Left forelimb (tissue), 1 donor: ENCODE results near the gene PDAP1.
"Not testable (repeated sequence)": the region's sequence is repeated elsewhere in the genome, so short reads cannot be mapped to it uniquely, and the experiment has no call there.

Source experiments
- DNase-seq: peaks from one replicate; pipeline ENCODE4 v3.0.0-alpha.2; 2018; ENCODE audit warnings: low spot score

PDAP1 gene

GRCh38 chr7:99424932-99425730 is 16.7 kb upstream of the PDAP1 start:
- no peak for DNase-seq

GRCh38 chr7:99422625-99423024 is 14.2 kb upstream of the PDAP1 start:
- DNase-seq = no peak

GRCh38 chr7:99422186-99422585 is 13.8 kb upstream of the PDAP1 start:
- no peak for DNase-seq

GRCh38 chr7:99420986-99421385 is 12.6 kb upstream of the PDAP1 start:
- DNase-seq = no peak

GRCh38 chr7:99420213-99420612 is 11.8 kb upstream of the PDAP1 start:
- no peak for DNase-seq

GRCh38 chr7:99419323-99420021 is 11.1 kb upstream of the PDAP1 start:
- no peak for DNase-seq

DNA sequence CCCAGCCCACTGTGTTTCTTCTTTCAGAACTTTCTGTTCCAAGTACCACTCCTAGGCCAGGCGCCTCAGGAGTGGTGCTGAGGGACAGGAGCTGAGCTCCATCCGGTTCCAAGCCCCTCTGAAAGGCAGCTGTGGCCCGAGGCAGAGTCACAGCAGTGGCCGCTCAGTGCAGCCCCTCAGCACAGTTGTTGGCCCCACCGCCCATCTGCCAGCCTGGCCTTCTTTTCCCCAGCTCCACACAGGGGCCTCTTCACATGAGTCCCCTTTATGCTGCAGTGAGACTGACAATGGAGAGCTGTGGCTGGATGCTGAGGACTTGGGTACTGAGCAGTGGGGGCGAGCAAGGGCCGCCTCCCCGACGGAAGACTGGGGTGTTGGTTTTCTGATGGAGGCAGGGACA is 9.9 kb upstream of the PDAP1 start:
- DNase-seq = no peak

- not testable (repeated sequence) for DNase-seq
These were observed 7.2 kb upstream of the PDAP1 start for GRCh38 chr7:99415513-99416127.

- DNase-seq = no peak
These were observed 2.2 kb upstream of the PDAP1 start for GRCh38 chr7:99410635-99411034.

DNA sequence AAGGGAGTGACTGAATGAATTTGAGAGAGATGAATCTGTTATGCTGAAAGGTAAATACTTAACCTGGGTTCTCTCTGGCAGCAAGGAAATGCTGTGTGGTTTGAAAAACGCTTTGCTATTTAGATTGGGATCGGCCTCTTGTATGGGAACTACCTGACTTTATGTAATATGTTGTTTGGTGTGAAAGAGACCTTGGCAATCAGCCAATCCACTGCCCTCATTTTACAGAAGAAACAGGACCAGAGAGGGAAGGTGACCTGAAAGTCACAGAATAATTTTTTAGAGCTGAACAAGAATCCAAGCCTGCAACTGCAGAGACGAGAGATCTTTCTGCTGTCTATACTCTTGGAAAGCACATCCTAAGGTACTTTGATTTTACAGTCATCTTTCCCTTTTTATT is 1.4 kb upstream of the PDAP1 start:
- DNase-seq = no peak

DNA sequence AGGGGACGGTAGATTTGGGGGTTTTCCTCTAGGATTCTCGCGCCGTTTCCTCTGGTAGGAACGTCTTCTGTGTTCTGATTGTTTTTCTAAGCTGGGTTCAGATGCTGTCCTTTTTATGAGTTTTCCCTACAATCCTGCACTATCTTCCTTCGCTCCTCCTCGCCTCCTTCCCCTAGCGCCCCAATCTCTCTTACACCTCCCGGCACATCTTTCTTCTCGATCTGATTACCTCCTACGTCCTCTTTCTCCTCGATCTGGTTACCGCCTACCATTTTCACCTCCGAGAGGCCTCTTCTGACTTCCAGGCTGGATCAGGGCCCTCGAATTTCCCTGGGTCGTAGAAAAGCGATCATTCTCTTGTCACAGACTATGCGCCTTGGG is 785 bp upstream of the PDAP1 start:
- DNase-seq = no peak

DNA sequence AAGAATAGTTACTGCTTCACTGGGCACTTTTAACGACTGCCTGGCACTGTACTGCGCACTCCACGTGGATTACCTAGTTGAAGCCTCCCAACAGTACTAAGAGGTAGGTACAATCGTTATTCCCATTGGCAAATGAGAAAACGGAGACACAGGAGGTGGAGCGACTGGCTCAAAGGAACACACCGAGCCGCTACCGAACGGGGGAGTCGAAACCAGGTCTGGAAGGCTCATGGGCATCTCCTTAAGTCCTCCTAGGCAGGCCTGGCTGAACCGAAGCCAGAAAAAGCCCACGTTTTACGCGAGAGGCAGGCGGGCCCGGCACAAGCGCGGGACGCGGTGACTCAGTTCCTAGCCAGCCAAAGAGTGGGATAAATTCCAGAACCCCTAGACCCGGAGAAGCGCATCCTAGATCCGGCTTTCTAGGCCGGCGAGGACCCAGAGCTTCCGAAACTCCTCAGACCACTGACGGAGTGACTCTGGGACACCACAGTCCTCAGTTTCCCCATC is 472 bp downstream of the PDAP1 start:
- DNase-seq = no peak

- DNase-seq = no peak
These were observed 1.8 kb downstream of the PDAP1 start for GRCh38 chr7:99406557-99406956.

DNA sequence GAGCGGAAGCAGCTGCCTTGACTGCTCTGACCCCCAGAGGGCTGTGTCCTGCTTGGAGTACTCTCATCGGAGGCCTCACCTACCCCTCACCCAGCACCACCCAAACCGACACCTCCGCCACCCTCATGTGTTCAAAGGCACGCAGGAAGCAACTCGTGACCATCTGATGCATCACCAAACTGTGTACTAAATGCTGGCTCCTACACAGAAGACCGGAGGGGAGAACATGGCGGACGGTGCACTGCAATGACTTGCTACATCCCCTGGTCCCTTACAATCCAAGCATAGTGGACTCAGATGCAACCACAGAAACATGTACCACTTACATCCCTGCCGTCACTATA is 3.4 kb downstream of the PDAP1 start:
- DNase-seq = no peak

DNA sequence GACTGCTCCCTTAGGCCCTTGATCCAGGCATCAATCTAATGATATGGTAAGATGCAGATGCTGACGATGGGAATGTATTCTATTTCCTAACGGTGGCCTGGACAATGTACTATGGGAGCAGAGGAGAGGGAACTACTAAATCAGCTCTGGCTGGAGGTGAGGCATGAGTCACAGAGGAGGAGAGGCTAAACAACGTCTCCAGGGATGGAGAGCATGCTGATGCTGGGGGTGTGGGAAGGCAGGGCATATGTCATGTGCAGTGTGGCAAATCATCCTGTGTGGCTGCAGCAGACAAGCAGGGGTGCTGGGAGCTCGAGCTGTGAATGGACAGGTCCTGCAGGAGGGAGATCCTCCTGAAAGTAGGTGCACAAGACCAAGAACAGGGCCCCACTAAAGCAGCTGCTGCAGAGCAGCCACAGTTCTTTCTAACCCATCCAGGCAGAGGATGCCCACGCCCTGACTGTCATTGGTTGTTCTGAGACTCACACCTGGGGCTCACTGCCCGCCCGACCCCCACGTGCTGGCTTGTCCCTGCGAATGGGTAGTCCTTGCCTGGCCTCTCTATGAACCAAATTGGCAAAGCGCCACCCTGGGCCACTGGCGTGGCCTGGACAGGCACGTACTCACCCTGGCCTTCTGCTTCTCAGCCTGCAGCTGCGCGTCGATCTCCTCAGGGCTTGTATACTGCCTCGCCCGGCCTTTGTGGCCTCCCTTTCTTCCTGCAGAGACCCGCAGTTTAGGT is 4.0 kb downstream of the PDAP1 start:
- DNase-seq = no peak

DNA sequence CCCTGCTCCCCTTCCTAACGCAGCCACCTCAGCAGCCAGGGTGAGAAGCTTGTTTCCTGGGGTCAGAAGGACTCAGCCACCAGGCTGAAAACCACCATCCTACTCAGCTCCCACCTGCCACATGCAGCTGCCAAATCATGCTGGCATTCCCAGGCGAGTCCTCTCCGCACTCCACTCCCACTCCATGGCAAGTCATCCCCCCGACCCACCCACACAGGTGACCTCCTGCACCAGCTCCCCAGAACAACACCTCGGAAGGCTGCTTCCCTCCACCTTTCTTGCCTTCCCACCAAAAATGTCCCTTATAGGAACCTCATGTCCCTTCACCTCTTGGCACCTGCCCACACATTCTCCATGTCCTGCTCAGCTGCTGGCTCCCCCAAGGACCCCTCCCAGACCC is 4.6 kb downstream of the PDAP1 start:
- DNase-seq = no peak

- no peak for DNase-seq
These were observed 5.5 kb downstream of the PDAP1 start for GRCh38 chr7:99402854-99403253.

DNA sequence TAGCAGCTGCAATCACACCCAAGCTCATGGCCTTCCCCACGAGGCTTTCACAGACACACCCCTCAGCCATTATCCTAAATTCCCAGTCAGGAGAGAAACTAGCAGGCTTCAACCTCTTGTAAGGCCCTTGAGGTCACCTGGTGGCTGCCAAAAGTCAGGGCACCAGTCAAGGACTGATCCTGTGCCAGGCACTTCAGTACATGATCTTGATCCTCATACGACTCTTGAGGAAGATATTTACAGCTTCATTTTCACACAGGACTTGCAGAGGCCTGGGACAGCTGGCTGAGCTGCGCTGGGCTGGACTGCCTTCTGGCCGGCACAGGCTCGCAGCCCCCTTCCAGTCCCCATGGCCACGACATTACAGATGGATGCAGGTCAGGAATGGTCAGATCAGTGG is 8.8 kb downstream of the PDAP1 start:
- no peak for DNase-seq

DNA sequence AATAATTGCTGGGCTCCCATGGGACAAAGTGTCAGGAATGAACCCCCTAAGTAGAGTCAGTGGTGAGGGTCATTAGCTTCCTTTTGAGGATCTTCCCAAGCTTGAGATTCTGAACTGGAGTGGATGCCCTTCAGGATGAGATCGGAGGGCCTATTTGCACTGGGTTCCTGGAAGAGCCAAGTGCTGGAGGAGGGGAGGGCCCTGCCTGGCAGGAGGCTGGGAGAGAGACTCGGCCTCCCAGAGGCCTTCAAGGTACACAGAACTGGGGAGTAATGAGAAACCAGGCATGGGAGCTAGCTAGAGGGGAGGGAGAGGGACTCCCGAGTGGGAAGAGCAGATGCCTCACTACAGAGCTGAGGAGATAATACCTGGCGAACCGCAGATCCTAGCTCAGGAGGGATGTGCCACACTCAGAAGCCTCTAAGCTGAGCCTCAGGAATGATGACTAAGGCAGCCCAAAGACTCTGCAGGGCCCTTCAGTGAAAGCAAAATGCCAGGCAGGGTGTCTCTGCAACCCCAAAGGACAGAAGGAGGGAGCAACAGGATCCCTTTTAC is 9.4 kb downstream of the PDAP1 start:
- DNase-seq = no peak

DNA sequence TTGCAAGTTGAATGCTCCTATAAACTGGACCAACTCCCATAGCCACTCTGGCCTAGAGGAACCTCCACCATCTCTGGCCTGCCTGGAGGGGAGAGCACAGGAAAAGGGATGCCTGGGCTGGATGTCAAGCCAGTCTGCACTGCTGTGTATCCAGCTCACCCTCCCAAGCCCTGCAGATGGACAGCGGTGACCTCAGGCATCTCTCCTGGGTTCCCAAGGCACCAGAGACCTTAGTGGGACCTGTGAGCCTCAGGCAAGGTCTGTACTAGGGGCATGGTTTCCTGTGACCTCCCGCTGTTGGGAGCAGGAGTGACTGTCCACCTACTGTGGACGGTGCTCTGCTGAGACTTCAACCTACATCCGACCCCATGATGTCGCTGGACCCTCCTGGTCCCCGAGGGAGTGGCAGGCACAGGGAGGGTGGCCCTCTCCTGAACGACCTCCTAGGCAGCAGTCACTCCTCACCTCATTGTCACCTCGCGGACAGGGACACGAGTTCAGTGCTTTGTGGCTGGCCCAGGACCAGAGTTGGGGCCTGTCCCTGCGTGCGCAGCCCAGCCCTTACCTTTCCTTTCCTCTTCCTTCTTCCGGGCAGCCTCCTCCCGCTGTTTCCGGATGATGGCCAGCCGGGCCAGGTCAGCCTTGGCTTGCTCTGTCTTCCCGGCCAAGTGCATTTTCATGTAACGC is 11.0 kb downstream of the PDAP1 start:
- DNase-seq = no peak
